HepG2 (cell line): ENCODE results near the gene TF. TPM values are rescaled to one million over a fixed set of nuclear protein-coding genes. Genes with fewer than 3 reads are reported as not detected.

Experiments
- FOXK1 ChIP-seq: sonication (generic); formaldehyde crosslinking; IDR thresholded peaks from 2 replicates; pipeline ENCODE4 v1.4.0; 2020; ENCODE audit warnings: low read depth, missing genetic modification reagents, borderline replicate concordance
- FOXM1 ChIP-seq: sonication (generic); formaldehyde crosslinking; IDR thresholded peaks from 2 replicates; pipeline ENCODE4 v1.5.0; 2020; ENCODE audit warnings: missing genetic modification reagents
- HDAC2 ChIP-seq: sonication (generic); formaldehyde crosslinking; IDR thresholded peaks from 2 replicates; pipeline ENCODE4 v1.4.0; 2020; ENCODE audit warnings: missing genetic modification reagents
- JUN ChIP-seq: sonication (generic); formaldehyde crosslinking; IDR thresholded peaks from 2 replicates; pipeline ENCODE4 v1.4.0; 2020; ENCODE audit warnings: mild to moderate bottlenecking, missing genetic modification reagents
- KDM2A ChIP-seq: sonication (generic); formaldehyde crosslinking; IDR thresholded peaks from 2 replicates; pipeline ENCODE4 v1.4.0; 2020; ENCODE audit warnings: low read depth, missing genetic modification reagents, borderline replicate concordance
- MEIS1 ChIP-seq: sonication (generic); formaldehyde crosslinking; IDR thresholded peaks from 2 replicates; pipeline ENCODE4 v1.9.0; 2021; ENCODE audit warnings: mild to moderate bottlenecking, missing genetic modification reagents, moderate library complexity, borderline replicate concordance
- PAXIP1 ChIP-seq: sonication (generic); formaldehyde crosslinking; conservative IDR thresholded peaks from 2 replicates; pipeline ENCODE4 v1.4.0; 2020; ENCODE audit warnings: mild to moderate bottlenecking, missing genetic modification reagents, moderate library complexity
- PRDM4 ChIP-seq: sonication (generic); formaldehyde crosslinking; IDR thresholded peaks from 2 replicates; pipeline ENCODE4 v1.9.0; 2021; ENCODE audit warnings: missing genetic modification reagents, borderline replicate concordance
- STAG1 ChIP-seq: sonication (generic); formaldehyde crosslinking; IDR thresholded peaks from 2 replicates; pipeline ENCODE4 v1.4.0; 2020; ENCODE audit warnings: missing genetic modification reagents
- TCF7L2 ChIP-seq: IDR thresholded peaks from 2 replicates; pipeline ENCODE4 v1.6.1; 2011; ENCODE audit warnings: mild to moderate bottlenecking, low read depth, low read length, moderate library complexity
- ZBED4 ChIP-seq: sonication (generic); formaldehyde crosslinking; IDR thresholded peaks from 2 replicates; pipeline ENCODE4 v1.4.0; 2020; ENCODE audit warnings: missing genetic modification reagents, borderline replicate concordance
- ZC3H13 ChIP-seq: sonication (generic); formaldehyde crosslinking; IDR thresholded peaks from 2 replicates; pipeline ENCODE4 v1.8.1; 2023; ENCODE audit warnings: mild to moderate bottlenecking, missing genetic modification reagents, moderate library complexity
- ZNF350 ChIP-seq: sonication (generic); formaldehyde crosslinking; IDR thresholded peaks from 2 replicates; pipeline ENCODE4 v1.4.0; 2020; ENCODE audit warnings: mild to moderate bottlenecking, low read depth, missing genetic modification reagents, borderline replicate concordance
- polyA plus RNA-seq, 8 experiments: library from polyadenylated mRNA; depleted of rRNA in 3 of 8; stranded (reverse) in 7 of 8; unstranded in 1 of 8; fragments of >200 nt; fragmentation: Illumina TruSeq in 4 of 8; extraction: Trizol in 4 of 8; gene quantifications; 2 replicates each; pipeline versions ENCODE4 v1.2.1 to v1.2.3, GENCODE V29; 2011 to 2016; ENCODE audit warnings: low read depth in 4 of 8, missing spikeins in 1 of 8, mixed read lengths in 1 of 8; ENCODE audit not compliant: insufficient read depth in 1 of 8
- total RNA-seq, 5 experiments: library from RNA; depleted of rRNA; stranded (reverse); fragments of >200 nt; fragmentation: Illumina TruSeq; extraction: Trizol; gene quantifications; 2 replicates each; pipeline ENCODE4 v1.2.3, GENCODE V29; 2016; ENCODE audit warnings: low read depth in 1 of 5

The TF gene
- total and polyA plus RNA-seq, 2 of the 13 experiments (the other 11 are each of a cell fraction or from before 2014, with no cell fraction given) = 10,074 to 11,821 TPM

GRCh38 chr3:133742351-133743091, 3.7 kb upstream of the TF start (continued):
- TF ChIP-seq ZBED4 (peak; percentile 63; the same call in 1 of the 2 replicates), MEIS1 (peak; percentile 77), ZC3H13 (no peak), TCF7L2 (no peak), PRDM4 (0 out of 2 replicates have a peak, but pooled peaks have one; percentile 40), PAXIP1 (CRISPR knock-in tag) (peak; percentile 99), STAG1 (peak; percentile 50), JUN (CRISPR knock-in tag) (peak; percentile 50; the same call in 1 of the 2 replicates), HDAC2 (CRISPR knock-in tag) (peak; percentile 97), FOXM1 (CRISPR knock-in tag) (no peak), KDM2A (CRISPR knock-in tag) (peak; percentile 49; the same call in 1 of the 2 replicates), ZNF350 (CRISPR knock-in tag) (peak; percentile 78; the same call in 1 of the 2 replicates), FOXK1 (CRISPR knock-in tag) (peak; percentile 98)
